GM12865 (cell line): Measurements from ENCODE around the gene LRP8.

Experiments used
- DNase-seq: peaks from one replicate; pipeline ENCODE4 v3.0.0; 2010; ENCODE audit warnings: low read depth
- H3K4me3 ChIP-seq: 2 replicates; pipeline ENCODE4 v1.5.1; 2011; ENCODE audit warnings: mild to moderate bottlenecking, low read depth, low read length, control low read depth
- TF ChIP-seq, protein P1 (sequence below): IDR thresholded peaks from 2 replicates; pipeline ENCODE4 v1.5.1; 2011; ENCODE audit warnings: low read length, control low read depth, low read depth, inconsistent platforms; ENCODE audit not compliant: insufficient read depth; ENCODE audit errors: missing control alignments

The LRP8 gene

DNA sequence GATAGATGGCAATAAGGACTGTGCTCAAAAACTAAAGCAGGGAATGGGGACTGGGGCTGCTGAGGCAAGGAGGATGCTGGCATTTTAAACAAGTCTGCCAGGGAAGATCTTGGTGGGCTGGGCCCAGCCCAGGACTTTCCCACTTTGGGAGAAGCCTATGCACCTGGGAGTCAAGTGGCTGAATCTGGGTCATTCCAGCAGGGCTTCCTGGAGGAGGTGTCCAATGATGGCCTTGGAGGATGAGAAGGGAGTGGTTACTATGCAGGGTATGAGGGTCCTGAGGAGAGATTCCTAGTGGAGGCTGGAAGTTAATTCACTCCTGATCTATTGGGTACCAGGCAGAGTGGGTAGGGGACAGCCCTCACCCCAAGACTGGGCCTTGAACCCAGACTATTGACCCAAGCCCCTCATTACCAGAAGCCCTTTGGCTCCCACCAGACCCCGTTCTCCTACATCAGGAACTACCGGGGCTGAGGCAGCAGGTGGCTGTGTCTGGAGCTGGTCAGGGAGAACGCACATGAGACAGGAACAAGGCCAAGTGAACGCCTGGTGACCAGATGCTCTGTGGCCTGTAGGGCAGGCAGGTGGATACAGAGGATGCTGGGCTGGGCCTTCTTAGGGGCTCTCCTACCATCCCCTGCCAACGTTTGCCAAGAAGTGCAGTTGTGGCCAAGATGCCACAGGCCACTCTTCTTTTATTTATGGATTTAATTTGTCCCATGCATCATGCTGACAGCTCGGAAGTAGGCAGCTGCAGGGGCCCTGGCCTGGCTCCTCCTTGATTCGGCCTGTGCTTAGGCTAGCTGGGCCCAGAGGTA is 18.3 kb upstream of the LRP8 start:
- TF ChIP-seq, protein P1, sequence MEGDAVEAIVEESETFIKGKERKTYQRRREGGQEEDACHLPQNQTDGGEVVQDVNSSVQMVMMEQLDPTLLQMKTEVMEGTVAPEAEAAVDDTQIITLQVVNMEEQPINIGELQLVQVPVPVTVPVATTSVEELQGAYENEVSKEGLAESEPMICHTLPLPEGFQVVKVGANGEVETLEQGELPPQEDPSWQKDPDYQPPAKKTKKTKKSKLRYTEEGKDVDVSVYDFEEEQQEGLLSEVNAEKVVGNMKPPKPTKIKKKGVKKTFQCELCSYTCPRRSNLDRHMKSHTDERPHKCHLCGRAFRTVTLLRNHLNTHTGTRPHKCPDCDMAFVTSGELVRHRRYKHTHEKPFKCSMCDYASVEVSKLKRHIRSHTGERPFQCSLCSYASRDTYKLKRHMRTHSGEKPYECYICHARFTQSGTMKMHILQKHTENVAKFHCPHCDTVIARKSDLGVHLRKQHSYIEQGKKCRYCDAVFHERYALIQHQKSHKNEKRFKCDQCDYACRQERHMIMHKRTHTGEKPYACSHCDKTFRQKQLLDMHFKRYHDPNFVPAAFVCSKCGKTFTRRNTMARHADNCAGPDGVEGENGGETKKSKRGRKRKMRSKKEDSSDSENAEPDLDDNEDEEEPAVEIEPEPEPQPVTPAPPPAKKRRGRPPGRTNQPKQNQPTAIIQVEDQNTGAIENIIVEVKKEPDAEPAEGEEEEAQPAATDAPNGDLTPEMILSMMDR, result no peak
- no peak for DNase-seq

DNA sequence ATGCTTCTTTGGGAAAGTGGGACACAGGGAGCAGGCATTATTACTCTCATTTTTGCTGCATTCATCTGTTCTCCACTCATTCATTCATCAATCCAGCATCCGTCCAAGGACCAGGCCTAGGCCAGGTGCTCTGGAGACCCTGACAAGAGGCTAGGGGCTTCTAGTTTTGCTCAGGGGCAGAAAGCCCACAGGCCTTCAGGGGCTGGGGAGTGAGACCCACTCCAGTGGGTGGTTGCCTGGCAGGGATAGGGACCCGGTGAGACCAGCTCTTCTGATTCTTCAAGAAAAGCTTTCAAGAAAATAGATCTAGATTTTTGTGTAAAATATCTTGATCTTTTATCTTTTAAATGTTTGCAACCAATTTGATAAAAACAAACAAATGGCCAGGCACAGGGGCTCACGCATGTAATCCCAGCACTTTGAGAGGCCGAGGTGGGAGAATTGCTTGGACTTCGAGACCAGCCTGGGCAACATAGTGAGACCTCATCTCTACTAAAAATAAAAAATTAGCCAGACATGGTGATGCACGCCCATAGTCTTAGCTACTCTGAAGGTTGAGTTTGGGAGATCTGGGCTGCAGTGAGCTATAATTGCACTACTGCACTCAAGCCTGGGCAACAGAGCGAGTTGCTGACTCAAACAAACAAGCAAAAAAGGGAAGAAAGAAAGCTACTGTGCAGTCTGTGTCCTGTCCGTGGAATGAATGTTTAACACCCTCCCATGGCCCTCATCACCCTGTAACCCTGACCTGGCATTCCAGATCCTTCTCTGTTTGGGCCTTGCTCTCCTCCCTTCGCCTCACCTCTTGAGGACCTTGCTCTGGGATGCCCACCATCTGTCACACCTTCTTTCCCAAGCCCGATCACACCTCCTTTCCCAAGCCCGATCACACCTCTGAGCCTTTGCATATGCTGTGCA is 17.3 kb upstream of the LRP8 start:
- TF ChIP-seq, protein P1, result no peak
- peak; percentile 65 for DNase-seq
- no peak overlapping the region for H3K4me3 ChIP-seq

More for the DNA sequence above, 18.3 kb upstream of the LRP8 start:
- H3K4me3 ChIP-seq, result no peak overlapping the region

DNA sequence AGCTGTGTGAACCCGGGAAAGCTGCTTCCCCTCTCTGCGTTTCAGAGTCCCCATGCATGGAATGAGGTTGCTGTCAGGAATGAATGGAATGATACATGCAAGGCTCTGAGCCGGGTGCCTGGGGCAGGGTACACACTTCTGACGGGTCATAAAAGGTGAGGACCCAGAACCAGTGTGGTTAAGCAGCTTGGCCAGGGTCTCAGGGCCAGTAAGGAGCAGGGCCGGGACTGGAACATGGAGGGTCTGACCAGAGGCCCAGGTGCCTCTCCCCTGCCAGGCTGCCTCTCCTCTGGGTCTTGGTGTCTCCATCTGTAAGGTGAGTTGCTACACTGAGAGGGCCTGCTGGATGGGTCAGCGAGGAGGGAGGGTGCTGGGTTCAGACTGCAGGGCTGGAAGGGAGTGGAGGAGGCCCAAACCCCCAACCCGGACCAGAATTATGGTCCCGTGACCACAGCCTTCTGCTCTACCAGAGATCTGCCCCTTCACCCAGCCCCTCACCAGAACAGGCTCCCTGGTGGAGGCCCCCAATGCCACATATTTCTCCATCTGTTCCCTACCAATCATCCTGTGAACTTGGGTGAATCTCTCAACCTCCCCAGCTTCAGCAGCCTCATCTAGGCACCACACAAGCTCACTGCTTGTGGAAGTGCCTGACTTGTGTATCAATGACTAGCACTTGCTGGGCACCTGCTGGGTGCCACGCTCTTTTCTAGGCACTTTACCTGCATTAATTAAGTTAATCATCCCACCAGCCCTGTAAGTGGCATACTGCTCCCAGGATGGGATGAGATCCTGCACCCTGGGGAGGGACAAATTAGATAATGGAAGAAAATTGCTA is 16.2 kb upstream of the LRP8 start:
- DNase-seq, result no peak
- TF ChIP-seq, protein P1, result no peak

DNA sequence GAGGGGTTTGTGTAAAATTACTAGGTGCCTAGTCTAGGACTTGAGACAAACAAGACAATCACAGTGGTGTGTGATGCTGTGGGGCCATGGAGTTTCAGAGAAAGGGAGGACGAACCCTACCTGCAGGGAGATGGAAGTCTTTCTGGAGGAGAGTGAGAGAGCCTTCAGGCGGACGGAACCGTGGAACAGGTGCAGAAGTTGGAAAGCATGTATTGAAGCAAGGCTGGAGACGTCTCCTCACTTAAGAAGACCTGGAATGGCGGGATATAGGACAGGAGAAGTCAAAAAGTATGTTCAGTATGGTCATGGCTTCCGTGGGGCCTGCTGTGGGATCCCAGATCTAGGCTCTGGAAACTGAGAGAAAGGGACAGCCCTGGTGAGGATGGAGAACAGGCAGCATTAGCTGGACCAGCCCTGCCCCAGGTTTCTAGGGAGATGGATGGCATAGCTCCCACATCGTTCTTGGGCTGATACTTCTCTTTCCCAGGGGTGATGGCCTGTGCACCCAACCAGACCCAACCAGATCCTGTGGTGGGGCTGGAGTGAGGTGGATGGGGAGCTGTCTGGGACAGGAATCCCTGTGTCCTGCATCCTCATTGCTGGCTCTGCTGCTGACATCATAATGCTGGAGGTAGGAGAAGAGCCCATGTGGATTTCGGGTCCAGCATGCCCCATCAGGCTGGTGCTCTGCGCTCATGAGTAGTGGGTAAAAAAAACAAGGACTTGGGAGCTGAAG is 15.0 kb upstream of the LRP8 start:
- DNase-seq, result no peak
- TF ChIP-seq, protein P1, result no peak
- H3K4me3 ChIP-seq, result no peak overlapping the region

More for the DNA sequence above, 16.2 kb upstream of the LRP8 start:
- no peak overlapping the region for H3K4me3 ChIP-seq

DNA sequence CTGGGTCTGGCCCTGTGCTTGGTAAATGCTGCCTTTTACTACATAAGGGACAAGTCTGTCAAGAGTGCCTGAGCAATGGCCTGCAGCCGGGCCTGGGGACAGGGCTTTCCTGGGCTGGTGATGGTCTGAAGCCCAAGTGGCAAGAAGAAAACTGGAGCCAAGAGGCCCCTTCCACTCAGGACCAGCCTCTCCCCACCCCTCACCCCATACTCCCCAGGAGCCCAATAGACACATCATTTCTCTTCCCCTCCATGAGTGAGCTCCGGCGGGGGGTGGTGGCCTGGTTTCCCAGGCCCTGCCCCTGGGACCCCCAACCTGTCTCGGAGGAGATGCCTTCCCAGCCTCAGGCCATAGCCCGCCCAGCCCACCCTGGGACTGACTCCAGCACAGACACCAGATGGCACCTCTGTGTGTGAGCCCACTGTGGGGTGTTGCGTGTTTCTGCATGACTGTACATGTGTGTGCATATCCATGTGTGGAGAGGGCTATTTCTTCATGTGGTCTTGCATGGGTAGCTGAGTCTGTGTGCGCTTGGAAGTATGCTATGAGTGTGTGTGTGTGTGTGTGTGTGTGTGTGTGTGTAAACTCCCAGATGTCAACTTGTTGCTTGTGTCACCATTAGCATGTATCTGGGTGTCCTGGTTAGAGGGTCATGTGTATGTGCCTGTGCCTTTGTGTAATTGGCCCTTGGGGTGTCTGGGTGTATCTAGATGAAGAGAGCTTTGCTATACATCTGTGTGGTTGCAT is 14.3 kb upstream of the LRP8 start:
- H3K4me3 ChIP-seq, result no peak overlapping the region

More for the DNA sequence above, 14.3 kb upstream of the LRP8 start:
- DNase-seq, result no peak
- TF ChIP-seq, protein P1, result no peak
